ENCODE data around the gene ALDH8A1.

The ALDH8A1 gene

DNA sequence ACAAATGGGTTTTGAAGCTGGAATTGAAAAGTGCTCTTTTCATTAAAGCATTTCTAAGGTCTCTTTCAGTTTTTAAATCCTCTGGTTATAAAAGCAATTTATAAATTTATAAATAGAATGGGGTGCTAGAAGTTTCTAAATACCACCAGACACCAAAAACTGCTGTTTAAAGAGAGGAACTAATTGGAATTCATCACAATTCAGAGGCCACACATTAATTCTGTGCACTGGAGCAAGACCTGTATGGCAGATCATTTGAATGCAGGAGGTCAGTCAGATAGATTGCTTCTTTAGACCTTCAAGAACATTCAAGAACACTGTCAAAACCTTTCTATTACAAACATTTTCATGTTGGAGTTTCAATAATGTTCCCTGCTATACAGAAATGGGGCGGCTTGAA, 55.1 kb downstream of the ALDH8A1 start:
- no peak overlapping the region for H3K27ac ChIP-seq (ENCODE audit: low read depth, low read length)

DNA sequence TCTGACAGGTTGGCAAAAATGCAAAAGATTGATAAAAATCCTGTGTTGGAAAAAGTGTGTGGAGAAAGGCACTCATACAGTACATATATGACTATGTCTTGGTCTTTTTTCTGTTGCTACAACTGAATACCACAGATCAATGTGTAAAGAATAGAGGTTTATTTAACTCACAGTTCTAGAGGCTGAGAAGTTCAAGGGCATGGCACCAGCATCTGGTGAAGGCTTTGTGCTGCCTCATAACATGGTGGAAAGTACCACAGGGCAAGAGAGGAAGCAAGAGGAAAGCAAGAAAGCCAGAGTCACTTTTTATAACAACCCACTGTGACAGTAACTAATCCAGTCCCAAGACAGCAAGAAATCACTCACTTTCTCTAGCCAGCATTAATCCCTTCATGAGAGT, 57.5 kb downstream of the ALDH8A1 start:
- TF ChIP-seq, protein P1, sequence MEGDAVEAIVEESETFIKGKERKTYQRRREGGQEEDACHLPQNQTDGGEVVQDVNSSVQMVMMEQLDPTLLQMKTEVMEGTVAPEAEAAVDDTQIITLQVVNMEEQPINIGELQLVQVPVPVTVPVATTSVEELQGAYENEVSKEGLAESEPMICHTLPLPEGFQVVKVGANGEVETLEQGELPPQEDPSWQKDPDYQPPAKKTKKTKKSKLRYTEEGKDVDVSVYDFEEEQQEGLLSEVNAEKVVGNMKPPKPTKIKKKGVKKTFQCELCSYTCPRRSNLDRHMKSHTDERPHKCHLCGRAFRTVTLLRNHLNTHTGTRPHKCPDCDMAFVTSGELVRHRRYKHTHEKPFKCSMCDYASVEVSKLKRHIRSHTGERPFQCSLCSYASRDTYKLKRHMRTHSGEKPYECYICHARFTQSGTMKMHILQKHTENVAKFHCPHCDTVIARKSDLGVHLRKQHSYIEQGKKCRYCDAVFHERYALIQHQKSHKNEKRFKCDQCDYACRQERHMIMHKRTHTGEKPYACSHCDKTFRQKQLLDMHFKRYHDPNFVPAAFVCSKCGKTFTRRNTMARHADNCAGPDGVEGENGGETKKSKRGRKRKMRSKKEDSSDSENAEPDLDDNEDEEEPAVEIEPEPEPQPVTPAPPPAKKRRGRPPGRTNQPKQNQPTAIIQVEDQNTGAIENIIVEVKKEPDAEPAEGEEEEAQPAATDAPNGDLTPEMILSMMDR (IDR thresholded peaks at IDR 0.05; ENCODE audit: low read depth, low read length, poor library complexity, severe bottlenecking) = no peak
- no peak for TF ChIP-seq EZH2phosphoT487 (IDR thresholded peaks at IDR 0.05; ENCODE audit: borderline replicate concordance, low read length)
- Histone ChIP-seq H3K4me3 (ENCODE audit: low read length) (no peak overlapping the region), H3K9me3 (ENCODE audit: control insufficient read depth, insufficient read depth, low read length) (no peaks in the 10 kb centered on the region), H3K9me2 (replicated peaks; ENCODE audit: control insufficient read depth, low read length) (no peaks in the 10 kb centered on the region), H3K79me2 (ENCODE audit: control insufficient read depth, low read length) (no peaks in the 10 kb centered on the region), H3K27me3 (ENCODE audit: control insufficient read depth, low read length) (peaks cover 15% of the 10 kb centered on the region), H3F3A (ENCODE audit: control insufficient read depth, insufficient read depth) (no peaks in the 10 kb centered on the region), H3K36me3 (ENCODE audit: control insufficient read depth, low read length) (no peaks in the 10 kb centered on the region), H3K4me1 (ENCODE audit: control insufficient read depth, low read length) (no peaks in the 10 kb centered on the region), H3K4me2 (ENCODE audit: low read length) (no peak overlapping the region), H4K20me1 (ENCODE audit: control insufficient read depth, insufficient read depth, low read depth, low read length) (no peaks in the 10 kb centered on the region), H3K27ac (ENCODE audit: low read depth, low read length) (no peak overlapping the region)

More for the DNA sequence above, 55.1 kb downstream of the ALDH8A1 start:
- TF ChIP-seq, protein P1 (IDR thresholded peaks at IDR 0.05; ENCODE audit: low read depth, low read length, poor library complexity, severe bottlenecking) = no peak
- TF ChIP-seq EZH2phosphoT487 (IDR thresholded peaks at IDR 0.05; ENCODE audit: borderline replicate concordance, low read length) = no peak
- Histone ChIP-seq H3K4me3 (ENCODE audit: low read length) (no peak overlapping the region), H3K9me3 (ENCODE audit: control insufficient read depth, insufficient read depth, low read length) (no peaks in the 10 kb centered on the region), H3K9me2 (replicated peaks; ENCODE audit: control insufficient read depth, low read length) (no peaks in the 10 kb centered on the region), H3K79me2 (ENCODE audit: control insufficient read depth, low read length) (no peaks in the 10 kb centered on the region), H3F3A (ENCODE audit: control insufficient read depth, insufficient read depth) (no peaks in the 10 kb centered on the region), H3K4me1 (ENCODE audit: control insufficient read depth, low read length) (no peaks in the 10 kb centered on the region), H3K36me3 (ENCODE audit: control insufficient read depth, low read length) (no peaks in the 10 kb centered on the region), H4K20me1 (ENCODE audit: control insufficient read depth, insufficient read depth, low read depth, low read length) (no peaks in the 10 kb centered on the region), H3K4me2 (ENCODE audit: low read length) (no peak overlapping the region), H3K27me3 (ENCODE audit: control insufficient read depth, low read length) (peaks cover 13% of the 10 kb centered on the region)

DNA sequence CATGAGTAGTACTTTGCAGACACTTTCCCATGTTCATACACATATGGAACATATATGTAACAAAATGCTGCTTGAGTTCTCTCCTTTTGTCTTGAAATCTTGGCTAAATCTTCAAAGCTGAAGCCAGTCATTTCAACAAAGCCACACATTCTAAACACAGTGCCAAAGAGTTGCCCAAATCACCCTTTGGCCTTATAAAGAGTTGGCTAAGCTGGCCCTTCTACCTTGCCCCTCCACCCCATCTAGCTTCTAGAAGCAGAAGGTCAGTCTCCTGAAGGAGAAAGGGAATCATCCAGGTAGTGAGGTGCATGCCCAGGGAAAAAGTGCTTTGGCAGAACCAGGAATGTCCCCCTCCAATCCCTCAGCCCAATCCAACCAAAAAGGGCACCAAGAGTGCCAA, 58.3 kb downstream of the ALDH8A1 start:
- Histone ChIP-seq H3K27me3 (ENCODE audit: control insufficient read depth, low read length) (peaks cover 16% of the 10 kb centered on the region), H3K4me1 (ENCODE audit: control insufficient read depth, low read length) (no peaks in the 10 kb centered on the region), H3K9me2 (replicated peaks; ENCODE audit: control insufficient read depth, low read length) (no peaks in the 10 kb centered on the region), H3K36me3 (ENCODE audit: control insufficient read depth, low read length) (no peaks in the 10 kb centered on the region), H4K20me1 (ENCODE audit: control insufficient read depth, insufficient read depth, low read depth, low read length) (no peaks in the 10 kb centered on the region), H3K79me2 (ENCODE audit: control insufficient read depth, low read length) (no peaks in the 10 kb centered on the region), H3K4me3 (ENCODE audit: low read length) (no peak overlapping the region), H3F3A (ENCODE audit: control insufficient read depth, insufficient read depth) (no peaks in the 10 kb centered on the region), H3K4me2 (ENCODE audit: low read length) (no peak overlapping the region), H3K9me3 (ENCODE audit: control insufficient read depth, insufficient read depth, low read length) (no peaks in the 10 kb centered on the region), H3K27ac (ENCODE audit: low read depth, low read length) (no peak overlapping the region)
- TF ChIP-seq, protein P1 (IDR thresholded peaks at IDR 0.05; ENCODE audit: low read depth, low read length, poor library complexity, severe bottlenecking) = no peak
- no peak for TF ChIP-seq EZH2phosphoT487 (IDR thresholded peaks at IDR 0.05; ENCODE audit: borderline replicate concordance, low read length)

DNA sequence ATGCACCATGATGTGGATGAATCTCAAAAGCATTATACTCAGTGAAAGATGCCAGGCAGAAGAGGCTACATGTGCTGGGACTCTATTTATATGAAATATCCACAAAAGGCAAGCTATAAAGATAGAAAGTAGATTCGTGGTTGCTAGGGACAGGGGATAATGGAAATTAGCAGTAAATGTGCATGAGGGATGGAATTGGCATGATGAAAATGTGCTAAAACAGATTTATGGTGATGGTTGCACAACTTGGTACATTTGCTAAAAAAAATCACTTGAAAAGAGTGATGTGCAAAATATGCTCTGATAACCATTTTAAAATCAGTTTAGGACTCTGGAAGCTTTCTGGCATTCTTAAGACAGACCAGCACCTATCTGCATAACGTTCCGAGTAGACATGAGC, 61.6 kb downstream of the ALDH8A1 start:
- no peaks in the 10 kb centered on the region for H3K9me3 ChIP-seq (ENCODE audit: control insufficient read depth, insufficient read depth, low read length)
- H3K27ac ChIP-seq (ENCODE audit: low read depth, low read length) = no peak overlapping the region
- no peak overlapping the region for H3K4me3 ChIP-seq (ENCODE audit: low read length)
- no peaks in the 10 kb centered on the region for H3K79me2 ChIP-seq (ENCODE audit: control insufficient read depth, low read length)
- H3K9me2 ChIP-seq (replicated peaks; ENCODE audit: control insufficient read depth, low read length) = no peaks in the 10 kb centered on the region
- H3K36me3 ChIP-seq (ENCODE audit: control insufficient read depth, low read length) = no peaks in the 10 kb centered on the region
- H3K27me3 ChIP-seq (ENCODE audit: control insufficient read depth, low read length) = peaks cover 25% of the 10 kb centered on the region
- H3K4me2 ChIP-seq (ENCODE audit: low read length) = no peak overlapping the region
- TF ChIP-seq, protein P1 (IDR thresholded peaks at IDR 0.05; ENCODE audit: low read depth, low read length, poor library complexity, severe bottlenecking) = no peak
- TF ChIP-seq EZH2phosphoT487 (IDR thresholded peaks at IDR 0.05; ENCODE audit: borderline replicate concordance, low read length) = no peak
- H3K4me1 ChIP-seq (ENCODE audit: control insufficient read depth, low read length) = no peaks in the 10 kb centered on the region
- H3F3A ChIP-seq (ENCODE audit: control insufficient read depth, insufficient read depth) = no peaks in the 10 kb centered on the region
- H4K20me1 ChIP-seq (ENCODE audit: control insufficient read depth, insufficient read depth, low read depth, low read length) = no peaks in the 10 kb centered on the region

Data from DOHH2 (cell line).